Body of pancreas (tissue), 4 donors: Measurements from ENCODE around the gene KRT78. TPM values are rescaled to one million over a fixed set of nuclear protein-coding genes. Genes with fewer than 3 reads are reported as not detected.

Experiments used
- ATAC-seq: fragments of 150-250 bp; one replicate; pipeline ENCODE4 v1.9.1; 2016
- DNase-seq, 4 donors: peaks; one replicate each; pipeline ENCODE4 v3.0.0-alpha.2; 2019
- H3K27ac ChIP-seq, 4 donors: fragments of 200-600 bp; sonication (generic); 1 replicate in 3 of 4; 2 replicates in 1 of 4; pipeline versions ENCODE4 v1.5.1 to v1.6.1; 2016 to 2019; ENCODE audit warnings: mild to moderate bottlenecking in 1 of 4, mixed read lengths in 1 of 4, moderate library complexity in 1 of 4
- H3K27me3 ChIP-seq, 2 donors: fragments of 200-600 bp; sonication (generic); one replicate each; pipeline ENCODE4 v1.6.0; 2016; ENCODE audit warnings: mild to moderate bottlenecking in 1 of 2
- H3K36me3 ChIP-seq, 2 donors: fragments of 200-600 bp; sonication (generic); replicated peaks in 1 of 2; 2 replicates each; pipeline ENCODE4 v1.5.1; 2016; ENCODE audit warnings: low read depth in 2 of 2; ENCODE audit not compliant: insufficient read depth in 1 of 2
- H3K4me1 ChIP-seq: fragments of 200-600 bp; sonication (generic); one replicate; pipeline ENCODE4 v1.6.0; 2016
- H3K4me3 ChIP-seq, 2 donors: fragments of 200-600 bp; sonication (generic); 1 replicate in 1 of 2; 2 replicates in 1 of 2; pipeline ENCODE4 v1.5.1; 2016 to 2019
- H3K9me3 ChIP-seq, 3 donors: fragments of 200-600 bp; sonication (generic); 1 replicate in 2 of 3; 2 replicates in 1 of 3; pipeline ENCODE4 v1.5.1; 2016
- POLR2A ChIP-seq, 3 donors: fragments of 450-650 bp; IDR thresholded peaks; one replicate each; pipeline ENCODE4 v1.6.1; 2016; ENCODE audit warnings: antibody characterized with exemption in 3 of 3, mild to moderate bottlenecking in 2 of 3
- WGBS, 2 donors: methylation state at CpG; one replicate each; pipeline ENCODE4 v1.1.5; 2017; 5-methylcytosine and 5-hydroxymethylcytosine counted together
- intact Hi-C: fragments of 100-400 bp; cut with DNase I; formaldehyde crosslinking; loops from one replicate; pipeline ENCODE4 v1.15.1; 2023
- total RNA-seq, 2 donors: library from RNA; depleted of rRNA; stranded (reverse); fragments of >200 nt; gene quantifications; one replicate each; pipeline ENCODE4 v1.1.0, GENCODE V29; 2016
- TF ChIP-seq, protein P1 (sequence below), 7 experiments: fragments of 450-650 bp in 4 of 7; fragments of 200-600 bp in 3 of 7; sonication (generic) in 3 of 7; IDR thresholded peaks; one replicate each; pipeline ENCODE4 v1.5.1; 2016 to 2019; ENCODE audit warnings: antibody characterized with exemption in 7 of 7

Gene KRT78
- total RNA-seq, 2 donors from 2014 or later, result not detected

- Histone ChIP-seq H3K4me1 (no peaks in the 10 kb centered on the region), H3K4me3 (no peak overlapping the region), H3K27me3 (no peaks in the 10 kb centered on the region), H3K36me3 (no peaks in the 10 kb centered on the region), H3K9me3 (no peaks in the 10 kb centered on the region), H3K27ac (no peak overlapping the region)
- 77 to 85% methylated on average over 2 to 6 of the region's 6 CpGs for WGBS, 2 donors
- ATAC-seq (no peak), DNase-seq (no peak)
- no peak for TF ChIP-seq POLR2A (IDR thresholded peaks at IDR 0.05)
- TF ChIP-seq, protein P1, sequence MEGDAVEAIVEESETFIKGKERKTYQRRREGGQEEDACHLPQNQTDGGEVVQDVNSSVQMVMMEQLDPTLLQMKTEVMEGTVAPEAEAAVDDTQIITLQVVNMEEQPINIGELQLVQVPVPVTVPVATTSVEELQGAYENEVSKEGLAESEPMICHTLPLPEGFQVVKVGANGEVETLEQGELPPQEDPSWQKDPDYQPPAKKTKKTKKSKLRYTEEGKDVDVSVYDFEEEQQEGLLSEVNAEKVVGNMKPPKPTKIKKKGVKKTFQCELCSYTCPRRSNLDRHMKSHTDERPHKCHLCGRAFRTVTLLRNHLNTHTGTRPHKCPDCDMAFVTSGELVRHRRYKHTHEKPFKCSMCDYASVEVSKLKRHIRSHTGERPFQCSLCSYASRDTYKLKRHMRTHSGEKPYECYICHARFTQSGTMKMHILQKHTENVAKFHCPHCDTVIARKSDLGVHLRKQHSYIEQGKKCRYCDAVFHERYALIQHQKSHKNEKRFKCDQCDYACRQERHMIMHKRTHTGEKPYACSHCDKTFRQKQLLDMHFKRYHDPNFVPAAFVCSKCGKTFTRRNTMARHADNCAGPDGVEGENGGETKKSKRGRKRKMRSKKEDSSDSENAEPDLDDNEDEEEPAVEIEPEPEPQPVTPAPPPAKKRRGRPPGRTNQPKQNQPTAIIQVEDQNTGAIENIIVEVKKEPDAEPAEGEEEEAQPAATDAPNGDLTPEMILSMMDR (IDR thresholded peaks at IDR 0.05), result no peak
- intact Hi-C loops, result no loop called here
Observed at GRCh38 chr12:52849511-52849910, 717 bp upstream of the KRT78 start.

- intact Hi-C loops, result no loop called here
- Histone ChIP-seq H3K36me3 (no peaks in the 10 kb centered on the region), H3K4me3 (no peak overlapping the region), H3K9me3 (no peaks in the 10 kb centered on the region), H3K27ac (no peak overlapping the region), H3K4me1 (no peaks in the 10 kb centered on the region), H3K27me3 (no peaks in the 10 kb centered on the region)
- WGBS, 2 donors, result 81 to 84% methylated on average over 12 of the region's 12 CpGs
- TF ChIP-seq, protein P1 (IDR thresholded peaks at IDR 0.05), result no peak
- no peak for TF ChIP-seq POLR2A (IDR thresholded peaks at IDR 0.05)
- ATAC-seq (no peak), DNase-seq (no peak)
Observed at GRCh38 chr12:52847335-52848102, 1.3 kb downstream of the KRT78 start.

DNA sequence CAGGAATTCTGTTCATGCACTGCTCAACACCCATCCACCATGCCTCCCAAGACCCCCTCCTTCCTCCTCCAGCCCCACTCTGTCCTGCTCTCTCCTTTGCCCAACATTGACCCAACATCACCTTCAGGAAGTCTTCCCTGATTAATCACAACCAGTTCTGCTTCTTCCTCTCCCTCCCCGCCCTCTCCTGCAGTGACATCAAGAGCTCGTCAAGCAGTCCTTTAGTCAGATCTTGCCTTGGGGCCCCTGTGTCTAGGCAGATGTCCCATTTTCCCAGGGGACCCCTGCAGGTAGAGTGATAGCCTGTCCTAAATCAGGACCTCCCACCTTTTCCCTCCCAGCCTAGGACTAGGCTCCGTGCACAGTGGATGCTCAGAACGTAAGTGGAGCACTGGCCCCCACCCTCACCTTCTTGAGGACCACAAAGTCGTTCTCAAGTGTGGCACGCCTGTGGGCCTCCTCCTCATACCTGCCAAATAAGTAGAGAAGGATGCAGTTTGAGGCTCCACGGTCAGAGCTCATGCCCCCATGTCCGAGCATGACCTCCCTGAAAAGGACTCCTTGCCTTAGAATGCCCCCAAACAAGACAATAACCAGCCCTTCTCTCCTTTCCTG, 2.3 kb downstream of the KRT78 start:
- H3K9me3 ChIP-seq, result no peaks in the 10 kb centered on the region
- intact Hi-C loops, result no loop called here
- DNase-seq (no peak), ATAC-seq (no peak)
- TF ChIP-seq, protein P1 (IDR thresholded peaks at IDR 0.05), result no peak
- TF ChIP-seq POLR2A (IDR thresholded peaks at IDR 0.05), result no peak
- H3K36me3 ChIP-seq, result no peaks in the 10 kb centered on the region
- no peaks in the 10 kb centered on the region for H3K27me3 ChIP-seq
- H3K4me3 ChIP-seq, result no peak overlapping the region
- H3K4me1 ChIP-seq, result no peaks in the 10 kb centered on the region
- WGBS, 2 donors, result 71 to 80% methylated on average over 5 to 8 of the region's 8 CpGs
- H3K27ac ChIP-seq, result no peak overlapping the region

- Histone ChIP-seq H3K4me3 (no peak overlapping the region), H3K27me3 (no peaks in the 10 kb centered on the region), H3K4me1 (no peaks in the 10 kb centered on the region), H3K36me3 (no peaks in the 10 kb centered on the region), H3K27ac (no peak overlapping the region), H3K9me3 (no peaks in the 10 kb centered on the region)
- no peak for ATAC-seq
- DNase-seq, result no peak
- no peak for TF ChIP-seq POLR2A (IDR thresholded peaks at IDR 0.05)
- TF ChIP-seq, protein P1 (IDR thresholded peaks at IDR 0.05), result no peak
- WGBS, 2 donors, result 73 to 85% methylated on average over 1 of the region's 1 CpG
- intact Hi-C loops, result no loop called here
Observed at GRCh38 chr12:52845946-52846345, 2.8 kb downstream of the KRT78 start.
